ENCODE measurements around the gene RHOV.

RHOV gene

GRCh38 chr15:40843885-40844695, 29.9 kb downstream of the RHOV start, which contains the start of gene SPINT1:
SPINT1 (plus strand) TSS chr15:40844048; CDS start chr15:40844555, 507 bp downstream.
- DNase-seq: no peak

GRCh38 chr15:40843261-40843884, 30.7 kb downstream of the RHOV start:
- no peak for DNase-seq

- no peak for DNase-seq
These were observed 32.3 kb downstream of the RHOV start for GRCh38 chr15:40841741-40842140.

- no peak for DNase-seq
These were observed 35.3 kb downstream of the RHOV start for GRCh38 chr15:40838756-40839155.

GRCh38 chr15:40836020-40836419, 38.0 kb downstream of the RHOV start:
- DNase-seq: no peak

GRCh38 chr15:40832903-40833302, 41.1 kb downstream of the RHOV start:
- no peak for DNase-seq

GRCh38 chr15:40831861-40832260, 42.2 kb downstream of the RHOV start:
- no peak for DNase-seq

GRCh38 chr15:40830884-40831283, 43.1 kb downstream of the RHOV start:
- no peak for DNase-seq

GRCh38 chr15:40829115-40829514, 44.9 kb downstream of the RHOV start:
- no peak for DNase-seq

GRCh38 chr15:40828447-40829036, 45.5 kb downstream of the RHOV start, which contains the start of gene PPP1R14D:
PPP1R14D (minus strand) TSS chr15:40828708; CDS start chr15:40828641, 67 bp downstream.
- DNase-seq: no peak

- no peak for DNase-seq
These were observed 47.5 kb downstream of the RHOV start for GRCh38 chr15:40826423-40827075.

GRCh38 chr15:40825661-40826422, 48.2 kb downstream of the RHOV start:
- DNase-seq: no peak

- DNase-seq: no peak
These were observed 50.3 kb downstream of the RHOV start for GRCh38 chr15:40823572-40824343.

All from bone marrow (tissue), 2 donors.